ENCODE measurements around the gene WDR6. TPM values are rescaled to one million over a fixed set of nuclear protein-coding genes. Genes with fewer than 3 reads are reported as not detected.

The WDR6 gene
- total RNA-seq, 1 experiment from 2014 or later, result 138 TPM

- no peak for DNase-seq
- Mint-ChIP-seq H3K4me3 (ENCODE audit: low read depth, unreplicated experiment) (no peak overlapping the region), H3K9me3 (ENCODE audit: low read depth, unreplicated experiment) (no peaks in the 10 kb centered on the region), H3K27ac (ENCODE audit: unreplicated experiment) (no peak overlapping the region), H3K36me3 (ENCODE audit: insufficient read depth, unreplicated experiment) (peaks cover 8% of the 10 kb centered on the region), H3K4me1 (ENCODE audit: low read depth, unreplicated experiment) (peaks cover under 1% of the 10 kb centered on the region), H3K27me3 (ENCODE audit: unreplicated experiment) (no peaks in the 10 kb centered on the region)
- TF ChIP-seq CTCF (IDR thresholded peaks at IDR 0.05; ENCODE audit: unreplicated experiment), result no peak
- BruUV-seq (replicated peaks), result no TSS peak
- intact Hi-C loops (cut with micrococcal nuclease; ENCODE audit: unreplicated experiment), result no loop called here
- CTCF ChIA-PET, result no interaction called here
These were observed 10.0 kb upstream of the WDR6 start for GRCh38 chr3:48997102-48997635.

- H3K9me3 Mint-ChIP-seq (ENCODE audit: low read depth, unreplicated experiment), result no peaks in the 10 kb centered on the region
- CTCF ChIA-PET, result interaction anchor here (0.6 kb wide), 1 partner anchor 92 kb away, joined by 3 read pairs; no protein-coding TSS in a partner anchor
- intact Hi-C loops (cut with micrococcal nuclease; ENCODE audit: unreplicated experiment), result no loop called here
- no TSS peak for BruUV-seq (replicated peaks)
- H3K4me3 Mint-ChIP-seq (ENCODE audit: low read depth, unreplicated experiment), result no peak overlapping the region
- TF ChIP-seq CTCF (IDR thresholded peaks at IDR 0.05; ENCODE audit: unreplicated experiment), result no peak
- H3K4me1 Mint-ChIP-seq (ENCODE audit: low read depth, unreplicated experiment), result no peaks in the 10 kb centered on the region
- no peak overlapping the region for H3K27ac Mint-ChIP-seq (ENCODE audit: unreplicated experiment)
- H3K36me3 Mint-ChIP-seq (ENCODE audit: insufficient read depth, unreplicated experiment), result peaks cover 12% of the 10 kb centered on the region
- no peak for DNase-seq
- H3K27me3 Mint-ChIP-seq (ENCODE audit: unreplicated experiment), result no peaks in the 10 kb centered on the region
These were observed 9.2 kb upstream of the WDR6 start for GRCh38 chr3:48997714-48998637.

GRCh38 chr3:48999085-48999858 lies 7.9 kb upstream of the WDR6 start:
- CTCF ChIA-PET, result no interaction called here
- Mint-ChIP-seq H3K27me3 (ENCODE audit: unreplicated experiment) (no peaks in the 10 kb centered on the region), H3K36me3 (ENCODE audit: insufficient read depth, unreplicated experiment) (peaks cover 12% of the 10 kb centered on the region), H3K4me3 (ENCODE audit: low read depth, unreplicated experiment) (no peak overlapping the region), H3K27ac (ENCODE audit: unreplicated experiment) (no peak overlapping the region), H3K9me3 (ENCODE audit: low read depth, unreplicated experiment) (no peaks in the 10 kb centered on the region), H3K4me1 (ENCODE audit: low read depth, unreplicated experiment) (no peaks in the 10 kb centered on the region)
- no TSS peak for BruUV-seq (replicated peaks)
- DNase-seq, result no peak
- intact Hi-C loops (cut with micrococcal nuclease; ENCODE audit: unreplicated experiment), result no loop called here
- no peak for TF ChIP-seq CTCF (IDR thresholded peaks at IDR 0.05; ENCODE audit: unreplicated experiment)

- intact Hi-C loops (cut with micrococcal nuclease; ENCODE audit: unreplicated experiment), result no loop called here
- Mint-ChIP-seq H3K36me3 (ENCODE audit: insufficient read depth, unreplicated experiment) (peaks cover 18% of the 10 kb centered on the region), H3K9me3 (ENCODE audit: low read depth, unreplicated experiment) (no peaks in the 10 kb centered on the region), H3K4me3 (ENCODE audit: low read depth, unreplicated experiment) (no peak overlapping the region), H3K27ac (ENCODE audit: unreplicated experiment) (no peak overlapping the region), H3K27me3 (ENCODE audit: unreplicated experiment) (no peaks in the 10 kb centered on the region), H3K4me1 (ENCODE audit: low read depth, unreplicated experiment) (no peaks in the 10 kb centered on the region)
- TF ChIP-seq CTCF (IDR thresholded peaks at IDR 0.05; ENCODE audit: unreplicated experiment), result no peak
- no TSS peak for BruUV-seq (replicated peaks)
- DNase-seq, result no peak
- CTCF ChIA-PET, result no interaction called here
These were observed 6.0 kb upstream of the WDR6 start for GRCh38 chr3:49001155-49001554.
